GM19397 (cell line): ENCODE measurements around the gene DLGAP1.

Source experiments
- ATAC-seq: cut with Tn5 transposase; IDR thresholded peaks from one replicate; pipeline ENCODE4 v1.9.1; 2021; ENCODE audit warnings: mild to moderate bottlenecking, moderate library complexity; ENCODE audit not compliant: unreplicated experiment

DLGAP1 gene

GRCh38 chr18:3960977-3961376 lies 494.1 kb downstream of the DLGAP1 start:
- ATAC-seq = no peak

GRCh38 chr18:3960142-3960541 lies 495.0 kb downstream of the DLGAP1 start:
- no peak for ATAC-seq

GRCh38 chr18:3952031-3952430 lies 503.1 kb downstream of the DLGAP1 start:
- ATAC-seq = no peak

- no peak for ATAC-seq
Measured at GRCh38 chr18:3950668-3951404, 504.3 kb downstream of the DLGAP1 start.

- ATAC-seq = no peak
Measured at GRCh38 chr18:3948958-3949357, 506.1 kb downstream of the DLGAP1 start.

- ATAC-seq = no peak
Measured at GRCh38 chr18:3947383-3947782, 507.7 kb downstream of the DLGAP1 start.

GRCh38 chr18:3935305-3935704 lies 519.8 kb downstream of the DLGAP1 start:
- no peak for ATAC-seq

GRCh38 chr18:3932276-3932675 lies 522.8 kb downstream of the DLGAP1 start:
- ATAC-seq = no peak

GRCh38 chr18:3931542-3932112 lies 523.5 kb downstream of the DLGAP1 start:
- ATAC-seq = no peak

GRCh38 chr18:3931013-3931315 lies 524.1 kb downstream of the DLGAP1 start:
- ATAC-seq = no peak

GRCh38 chr18:3930126-3931012 lies 524.7 kb downstream of the DLGAP1 start:
- no peak for ATAC-seq

- ATAC-seq = no peak
Measured at GRCh38 chr18:3924455-3924854, 530.7 kb downstream of the DLGAP1 start.

GRCh38 chr18:3923750-3924149 lies 531.4 kb downstream of the DLGAP1 start:
- ATAC-seq = no peak

GRCh38 chr18:3921826-3922225 lies 533.3 kb downstream of the DLGAP1 start:
- ATAC-seq = no peak

- no peak for ATAC-seq
Measured at GRCh38 chr18:3920832-3921231, 534.3 kb downstream of the DLGAP1 start.

- no peak for ATAC-seq
Measured at GRCh38 chr18:3919396-3920061, 535.6 kb downstream of the DLGAP1 start.

- ATAC-seq = no peak
Measured at GRCh38 chr18:3916082-3916481, 539.0 kb downstream of the DLGAP1 start.

GRCh38 chr18:3914833-3915610 lies 540.1 kb downstream of the DLGAP1 start:
- peak; percentile 67 for ATAC-seq

- ATAC-seq = no peak
Measured at GRCh38 chr18:3914109-3914508, 541.0 kb downstream of the DLGAP1 start.

GRCh38 chr18:3912705-3913104 lies 542.4 kb downstream of the DLGAP1 start:
- no peak for ATAC-seq

- ATAC-seq = no peak
Measured at GRCh38 chr18:3911413-3911812, 543.7 kb downstream of the DLGAP1 start.
